Caco-2 (cell line): ENCODE results near the gene TMEM91. TPM values are rescaled to one million over a fixed set of nuclear protein-coding genes. Genes with fewer than 3 reads are reported as not detected.

Source experiments
- BruUV-seq: library from RNA; stranded (reverse); fragments of 400-500 nt; replicated peaks from 2 replicates; lab custom pipeline; 2021; lab: Mats Ljungman, UMichigan
- CTCF ChIA-PET: fragments of 300-600 bp; sonication (Branson Sonifier 250); formaldehyde crosslinking; loops from one replicate; lab custom pipeline; 2022; ENCODE audit warnings: antibody characterized with exemption; lab: Charles Lee
- POLR2A ChIA-PET: fragments of 300-600 bp; sonication (Branson Sonifier 250); formaldehyde crosslinking; loops from one replicate; lab custom pipeline; 2022; ENCODE audit warnings: antibody characterized with exemption; lab: Charles Lee
- DNase-seq, 2 experiments: peaks; one replicate each; pipeline versions ENCODE4 v3.0.0 to v3.0.0-alpha.2; 2020 to 2022
- H3K27me3 ChIP-seq: replicated peaks from 2 replicates; pipeline ENCODE4 v1.6.0; 2011; ENCODE audit warnings: low read length; ENCODE audit not compliant: control insufficient read depth, insufficient read depth
- H3K36me3 ChIP-seq: 2 replicates; pipeline ENCODE4 v1.5.1; 2011; ENCODE audit warnings: low read length; ENCODE audit not compliant: control insufficient read depth, insufficient read depth
- H3K4me1 ChIP-seq: fragments of 250-450 bp; sonication (Bioruptor Pico); 2 replicates; pipeline ENCODE4 v1.5.1; 2020; ENCODE audit warnings: mild to moderate bottlenecking
- H3K4me3 ChIP-seq: 2 replicates; pipeline ENCODE4 v1.5.1; 2011; ENCODE audit warnings: low read depth, mild to moderate bottlenecking, control low read depth, low read length
- H3K9me3 ChIP-seq: fragments of 250-450 bp; sonication (Bioruptor Pico); 2 replicates; pipeline ENCODE4 v1.5.1; 2020; ENCODE audit warnings: mild to moderate bottlenecking, moderate library complexity
- H3K27ac Mint-ChIP-seq: one replicate; pipeline ENCODE4 v1.8.0; 2022; ENCODE audit warnings: mixed read lengths; ENCODE audit not compliant: unreplicated experiment
- H3K27me3 Mint-ChIP-seq: one replicate; pipeline ENCODE4 v1.8.0; 2022; ENCODE audit warnings: mixed read lengths; ENCODE audit not compliant: insufficient read depth, unreplicated experiment
- H3K36me3 Mint-ChIP-seq: one replicate; pipeline ENCODE4 v1.8.0; 2022; ENCODE audit warnings: mild to moderate bottlenecking, mixed read lengths; ENCODE audit not compliant: insufficient read depth, unreplicated experiment
- H3K4me1 Mint-ChIP-seq: one replicate; pipeline ENCODE4 v1.8.0; 2022; ENCODE audit warnings: low read depth, mixed read lengths; ENCODE audit not compliant: unreplicated experiment
- H3K4me3 Mint-ChIP-seq: one replicate; pipeline ENCODE4 v1.8.0; 2022; ENCODE audit warnings: mild to moderate bottlenecking, moderate library complexity, mixed read lengths; ENCODE audit not compliant: unreplicated experiment
- H3K9me3 Mint-ChIP-seq: one replicate; pipeline ENCODE4 v1.8.0; 2022; ENCODE audit warnings: mixed read lengths; ENCODE audit not compliant: unreplicated experiment
- intact Hi-C: fragments of 100-400 bp; cut with micrococcal nuclease; formaldehyde crosslinking; loops from one replicate; pipeline ENCODE4 v1.10.0; 2022; ENCODE audit not compliant: unreplicated experiment
- total RNA-seq: library from RNA; stranded (reverse); gene quantifications from 2 replicates; pipeline ENCODE4 v1.2.3, GENCODE V29; 2022
- TF ChIP-seq, protein P1 (sequence below), 2 experiments: fragments of 200-600 bp in 1 of 2; IDR thresholded peaks; 1 replicate in 1 of 2; 2 replicates in 1 of 2; pipeline versions ENCODE4 v1.5.1 to v1.8.0; 2011 to 2022; ENCODE audit warnings: antibody characterized with exemption in 1 of 2, control low read depth in 1 of 2, inconsistent platforms in 1 of 2, low read depth in 1 of 2, low read length in 1 of 2, mild to moderate bottlenecking in 1 of 2, moderate library complexity in 1 of 2; ENCODE audit not compliant: insufficient read depth in 1 of 2, severe bottlenecking in 1 of 2, unreplicated experiment in 1 of 2

Gene TMEM91
- total RNA-seq, 1 experiment from 2014 or later, result 1.4 TPM

DNA sequence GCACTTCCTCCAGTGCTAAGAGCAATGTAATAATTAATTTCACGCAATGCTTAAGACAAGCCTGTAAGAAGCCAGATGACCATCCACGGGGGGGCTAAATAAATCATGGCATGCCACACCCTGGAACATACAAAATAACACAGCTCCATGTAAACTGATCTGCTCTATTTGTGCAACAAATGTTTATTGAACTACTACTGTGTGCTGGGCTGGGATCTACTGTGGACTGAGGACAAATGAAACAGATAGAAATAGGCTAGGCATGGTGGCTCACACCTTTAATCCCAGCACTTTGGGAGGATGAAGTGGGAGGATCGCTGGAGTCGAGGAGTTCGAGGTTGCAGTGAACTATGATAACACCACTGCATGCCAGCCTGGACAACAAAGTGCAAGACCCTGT is 43.9 kb upstream of the TMEM91 start:
- TF ChIP-seq, protein P1, sequence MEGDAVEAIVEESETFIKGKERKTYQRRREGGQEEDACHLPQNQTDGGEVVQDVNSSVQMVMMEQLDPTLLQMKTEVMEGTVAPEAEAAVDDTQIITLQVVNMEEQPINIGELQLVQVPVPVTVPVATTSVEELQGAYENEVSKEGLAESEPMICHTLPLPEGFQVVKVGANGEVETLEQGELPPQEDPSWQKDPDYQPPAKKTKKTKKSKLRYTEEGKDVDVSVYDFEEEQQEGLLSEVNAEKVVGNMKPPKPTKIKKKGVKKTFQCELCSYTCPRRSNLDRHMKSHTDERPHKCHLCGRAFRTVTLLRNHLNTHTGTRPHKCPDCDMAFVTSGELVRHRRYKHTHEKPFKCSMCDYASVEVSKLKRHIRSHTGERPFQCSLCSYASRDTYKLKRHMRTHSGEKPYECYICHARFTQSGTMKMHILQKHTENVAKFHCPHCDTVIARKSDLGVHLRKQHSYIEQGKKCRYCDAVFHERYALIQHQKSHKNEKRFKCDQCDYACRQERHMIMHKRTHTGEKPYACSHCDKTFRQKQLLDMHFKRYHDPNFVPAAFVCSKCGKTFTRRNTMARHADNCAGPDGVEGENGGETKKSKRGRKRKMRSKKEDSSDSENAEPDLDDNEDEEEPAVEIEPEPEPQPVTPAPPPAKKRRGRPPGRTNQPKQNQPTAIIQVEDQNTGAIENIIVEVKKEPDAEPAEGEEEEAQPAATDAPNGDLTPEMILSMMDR (IDR thresholded peaks at IDR 0.05; ENCODE audit: insufficient read depth in 1 of 2, low read depth in 1 of 2, low read length in 1 of 2, severe bottlenecking in 1 of 2, unreplicated experiment in 1 of 2), result no peak
- Histone ChIP-seq H3K4me1 (no peaks in the 10 kb centered on the region), H3K9me3 (no peaks in the 10 kb centered on the region), H3K27me3 (no peaks in the 10 kb centered on the region), H3K36me3 (no peaks in the 10 kb centered on the region), H3K4me3 (no peak overlapping the region)
- H3K4me1 Mint-ChIP-seq, result no peaks in the 10 kb centered on the region
- ChIA-PET POLR2A (no interaction called here), CTCF (interaction anchor here (2.1 kb wide), 1 partner anchor 20 kb away, joined by 6 read pairs; no protein-coding TSS in a partner anchor)
- intact Hi-C loops, result no loop called here
- H3K27me3 Mint-ChIP-seq, result no peaks in the 10 kb centered on the region
- no TSS peak for BruUV-seq
- H3K27ac Mint-ChIP-seq, result no peak overlapping the region
- H3K9me3 Mint-ChIP-seq, result no peaks in the 10 kb centered on the region
- no peak overlapping the region for H3K4me3 Mint-ChIP-seq
- no peaks in the 10 kb centered on the region for H3K36me3 Mint-ChIP-seq
- DNase-seq, result no peak

DNA sequence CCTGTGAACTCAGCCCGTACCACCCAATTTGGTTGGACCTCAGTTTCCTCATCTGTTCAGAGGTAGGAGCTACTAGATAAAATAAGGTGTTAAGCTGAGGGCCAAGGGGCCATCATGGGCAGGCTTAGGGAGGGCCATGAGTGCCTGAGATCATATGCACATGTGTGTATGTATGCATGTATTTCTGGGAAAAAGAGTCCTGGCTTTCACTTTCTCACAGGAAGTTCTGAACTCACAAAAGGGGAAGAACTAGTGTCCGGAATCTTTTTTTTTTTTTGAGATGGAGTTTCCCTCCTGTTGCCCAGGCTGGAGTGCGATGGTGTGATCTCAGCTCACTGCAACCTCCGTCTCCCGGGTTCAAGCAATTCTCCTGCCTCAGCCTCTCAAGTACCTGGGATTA is 41.5 kb upstream of the TMEM91 start:
- intact Hi-C loops, result no loop called here
- H3K9me3 Mint-ChIP-seq, result no peaks in the 10 kb centered on the region
- H3K27ac Mint-ChIP-seq, result no peak overlapping the region
- H3K4me1 Mint-ChIP-seq, result no peaks in the 10 kb centered on the region
- no peak overlapping the region for H3K4me3 Mint-ChIP-seq
- no TSS peak for BruUV-seq
- Histone ChIP-seq H3K27me3 (no peaks in the 10 kb centered on the region), H3K9me3 (no peaks in the 10 kb centered on the region), H3K36me3 (no peaks in the 10 kb centered on the region), H3K4me3 (no peak overlapping the region), H3K4me1 (no peaks in the 10 kb centered on the region)
- peaks cover 4% of the 10 kb centered on the region for H3K36me3 Mint-ChIP-seq
- POLR2A ChIA-PET, result no interaction called here
- CTCF ChIA-PET, result no interaction called here
- no peaks in the 10 kb centered on the region for H3K27me3 Mint-ChIP-seq
- TF ChIP-seq, protein P1 (IDR thresholded peaks at IDR 0.05; ENCODE audit: insufficient read depth in 1 of 2, low read depth in 1 of 2, low read length in 1 of 2, severe bottlenecking in 1 of 2, unreplicated experiment in 1 of 2), result no peak
- DNase-seq, result no peak

DNA sequence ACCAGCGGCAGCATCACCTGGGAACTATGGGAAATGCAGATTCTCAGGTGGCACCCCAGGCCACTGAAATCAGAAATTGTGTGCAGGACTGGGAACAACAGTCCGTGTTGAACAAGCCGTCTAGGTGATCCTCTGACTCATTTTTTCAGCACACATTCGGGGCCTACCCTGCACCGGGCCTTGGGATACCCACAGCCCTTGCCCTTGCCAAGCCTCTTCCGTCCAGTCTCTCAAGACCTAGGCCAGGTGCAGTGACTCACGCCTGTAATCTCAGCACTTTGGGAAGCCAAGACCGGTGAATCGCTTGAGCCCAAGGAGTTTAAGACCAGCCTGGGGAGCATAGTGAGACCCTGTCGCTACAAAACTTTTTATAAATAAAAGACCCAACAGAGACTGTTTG is 40.9 kb upstream of the TMEM91 start:
- no peaks in the 10 kb centered on the region for H3K36me3 ChIP-seq
- H3K27ac Mint-ChIP-seq, result no peak overlapping the region
- DNase-seq, result no peak
- H3K4me3 Mint-ChIP-seq, result no peak overlapping the region
- no peak overlapping the region for H3K4me3 ChIP-seq
- H3K4me1 ChIP-seq, result no peaks in the 10 kb centered on the region
- no peaks in the 10 kb centered on the region for H3K9me3 ChIP-seq
- H3K36me3 Mint-ChIP-seq, result peaks cover 4% of the 10 kb centered on the region
- POLR2A ChIA-PET, result no interaction called here
- TF ChIP-seq, protein P1 (IDR thresholded peaks at IDR 0.05; ENCODE audit: insufficient read depth in 1 of 2, low read depth in 1 of 2, low read length in 1 of 2, severe bottlenecking in 1 of 2, unreplicated experiment in 1 of 2), result no peak
- no peaks in the 10 kb centered on the region for H3K27me3 Mint-ChIP-seq
- BruUV-seq, result no TSS peak
- no peaks in the 10 kb centered on the region for H3K9me3 Mint-ChIP-seq
- no peaks in the 10 kb centered on the region for H3K4me1 Mint-ChIP-seq
- CTCF ChIA-PET, result no interaction called here
- H3K27me3 ChIP-seq, result no peaks in the 10 kb centered on the region
- intact Hi-C loops, result no loop called here
